Sigmoid colon (tissue), 3 donors: ENCODE results near the gene GGPS1.

Experiments used
- POLR2A ChIP-seq, 2 donors: fragments of 450-650 bp; IDR thresholded peaks; one replicate each; pipeline ENCODE4 v1.6.1; 2016; ENCODE audit warnings: antibody characterized with exemption in 2 of 2, mild to moderate bottlenecking in 2 of 2, moderate library complexity in 2 of 2
- TF ChIP-seq, protein P1 (sequence below), 4 experiments: fragments of 450-650 bp in 3 of 4; fragments of 200-600 bp in 1 of 4; IDR thresholded peaks; one replicate each; pipeline ENCODE4 v1.5.1; 2016 to 2019; ENCODE audit warnings: antibody characterized with exemption in 4 of 4, mild to moderate bottlenecking in 3 of 4, moderate library complexity in 2 of 4

GRCh38 chr1:235296729-235297128, 31.6 kb upstream of the GGPS1 start:
- TF ChIP-seq, protein P1, sequence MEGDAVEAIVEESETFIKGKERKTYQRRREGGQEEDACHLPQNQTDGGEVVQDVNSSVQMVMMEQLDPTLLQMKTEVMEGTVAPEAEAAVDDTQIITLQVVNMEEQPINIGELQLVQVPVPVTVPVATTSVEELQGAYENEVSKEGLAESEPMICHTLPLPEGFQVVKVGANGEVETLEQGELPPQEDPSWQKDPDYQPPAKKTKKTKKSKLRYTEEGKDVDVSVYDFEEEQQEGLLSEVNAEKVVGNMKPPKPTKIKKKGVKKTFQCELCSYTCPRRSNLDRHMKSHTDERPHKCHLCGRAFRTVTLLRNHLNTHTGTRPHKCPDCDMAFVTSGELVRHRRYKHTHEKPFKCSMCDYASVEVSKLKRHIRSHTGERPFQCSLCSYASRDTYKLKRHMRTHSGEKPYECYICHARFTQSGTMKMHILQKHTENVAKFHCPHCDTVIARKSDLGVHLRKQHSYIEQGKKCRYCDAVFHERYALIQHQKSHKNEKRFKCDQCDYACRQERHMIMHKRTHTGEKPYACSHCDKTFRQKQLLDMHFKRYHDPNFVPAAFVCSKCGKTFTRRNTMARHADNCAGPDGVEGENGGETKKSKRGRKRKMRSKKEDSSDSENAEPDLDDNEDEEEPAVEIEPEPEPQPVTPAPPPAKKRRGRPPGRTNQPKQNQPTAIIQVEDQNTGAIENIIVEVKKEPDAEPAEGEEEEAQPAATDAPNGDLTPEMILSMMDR (IDR thresholded peaks at IDR 0.05), result no peak
- TF ChIP-seq POLR2A (IDR thresholded peaks at IDR 0.05), result no peak
